ENCODE data around the gene NEAT1. TPM values are rescaled to one million over a fixed set of nuclear protein-coding genes. Genes with fewer than 3 reads are reported as not detected.
A peak's percentile ranks its signal among the peaks of the same experiment; 100 is the strongest.

Gene NEAT1
- total and polyA plus RNA-seq, 8 donors, result 295 to 2,770 (median 695) TPM

GRCh38 chr11:65438257-65439151 is 15.9 kb downstream of the NEAT1 start:
- H3K27ac ChIP-seq, result peak overlapping the region in 1 of 4 donors; percentile 39
- DNase-seq (no peak), ATAC-seq (no peak)

GRCh38 chr11:65439331-65440181 is 17.0 kb downstream of the NEAT1 start:
- no peak for FAIRE-seq
- no peak for ATAC-seq
- TF ChIP-seq, protein P1, sequence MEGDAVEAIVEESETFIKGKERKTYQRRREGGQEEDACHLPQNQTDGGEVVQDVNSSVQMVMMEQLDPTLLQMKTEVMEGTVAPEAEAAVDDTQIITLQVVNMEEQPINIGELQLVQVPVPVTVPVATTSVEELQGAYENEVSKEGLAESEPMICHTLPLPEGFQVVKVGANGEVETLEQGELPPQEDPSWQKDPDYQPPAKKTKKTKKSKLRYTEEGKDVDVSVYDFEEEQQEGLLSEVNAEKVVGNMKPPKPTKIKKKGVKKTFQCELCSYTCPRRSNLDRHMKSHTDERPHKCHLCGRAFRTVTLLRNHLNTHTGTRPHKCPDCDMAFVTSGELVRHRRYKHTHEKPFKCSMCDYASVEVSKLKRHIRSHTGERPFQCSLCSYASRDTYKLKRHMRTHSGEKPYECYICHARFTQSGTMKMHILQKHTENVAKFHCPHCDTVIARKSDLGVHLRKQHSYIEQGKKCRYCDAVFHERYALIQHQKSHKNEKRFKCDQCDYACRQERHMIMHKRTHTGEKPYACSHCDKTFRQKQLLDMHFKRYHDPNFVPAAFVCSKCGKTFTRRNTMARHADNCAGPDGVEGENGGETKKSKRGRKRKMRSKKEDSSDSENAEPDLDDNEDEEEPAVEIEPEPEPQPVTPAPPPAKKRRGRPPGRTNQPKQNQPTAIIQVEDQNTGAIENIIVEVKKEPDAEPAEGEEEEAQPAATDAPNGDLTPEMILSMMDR (IDR thresholded peaks at IDR 0.05), result no peak
- Histone ChIP-seq H3K9me3 (no peaks in the 10 kb centered on the region), H3K27me3 (no peaks in the 10 kb centered on the region), H3K4me3 (no peak overlapping the region), H3K4me1 (peaks cover 23 to 33% (median 32%) of the 10 kb centered on the region in 3 donors), H3K36me3 (peaks cover 3 to 73% (median 36%) of the 10 kb centered on the region in 3 donors), H3K27ac (peak overlapping the region in 2 of 4 donors; percentile 1 to 39)
- WGBS, 2 donors, result 82 to 93% methylated on average over 7 of the region's 7 CpGs
- DNase-seq, result peak in 1 of 6 donors; percentile 21
- intact Hi-C loops (cut with DNase I), result no loop called here

More at GRCh38 chr11:65438257-65439151, 15.9 kb downstream of the NEAT1 start:
- H3K9me3 ChIP-seq, result no peaks in the 10 kb centered on the region
- H3K4me1 ChIP-seq, result peaks cover 24 to 44% (median 39%) of the 10 kb centered on the region in 3 donors
- intact Hi-C loops (cut with DNase I), result no loop called here
- 84 to 88% methylated on average over 9 of the region's 9 CpGs for WGBS, 2 donors
- peaks cover under 1 to 72% (median 30%) of the 10 kb centered on the region in 3 donors for H3K36me3 ChIP-seq
- TF ChIP-seq, protein P1 (IDR thresholded peaks at IDR 0.05), result no peak
- H3K4me3 ChIP-seq, result peak overlapping the region in 1 of 4 donors; percentile 6
- FAIRE-seq, result no peak
- H3K27me3 ChIP-seq, result no peaks in the 10 kb centered on the region

DNA sequence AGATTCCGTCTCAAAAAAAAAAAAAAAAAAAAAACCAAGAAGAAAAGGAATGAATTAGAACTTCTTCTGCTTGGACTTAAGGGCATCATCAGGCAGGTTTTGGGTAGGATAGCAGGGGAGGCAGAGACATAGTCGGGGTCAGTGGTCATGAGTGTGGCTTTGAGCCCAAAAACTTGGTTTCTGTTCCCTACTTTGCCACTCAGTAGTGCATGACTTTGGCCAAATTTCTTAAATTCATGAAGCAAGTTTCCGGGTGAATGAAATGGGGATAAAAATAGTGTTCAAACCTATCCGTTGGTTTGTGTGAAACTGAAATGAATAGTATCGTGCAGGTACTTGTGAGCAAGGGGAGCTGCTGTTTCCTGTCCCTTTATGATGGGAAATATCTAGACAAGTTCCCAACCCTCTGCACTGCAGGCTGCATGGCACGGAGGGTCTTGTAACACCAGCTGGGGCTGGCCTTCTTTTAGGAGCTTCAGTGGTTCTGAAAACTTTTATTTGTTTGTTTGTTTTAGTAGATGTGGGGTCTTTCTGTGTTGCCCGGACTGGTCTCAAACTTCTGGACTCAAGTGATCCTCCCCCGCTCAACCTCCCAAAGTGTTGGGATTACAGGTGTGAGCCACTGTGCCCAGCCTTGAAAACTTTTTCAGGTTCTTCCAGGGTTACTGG is 18.4 kb downstream of the NEAT1 start:
- Histone ChIP-seq H3K4me1 (peaks cover 12 to 33% (median 23%) of the 10 kb centered on the region in 3 donors), H3K36me3 (peaks cover 3 to 66% (median 39%) of the 10 kb centered on the region in 3 donors), H3K4me3 (no peak overlapping the region), H3K27me3 (no peaks in the 10 kb centered on the region), H3K27ac (peak overlapping the region in 1 of 4 donors; percentile 39), H3K9me3 (no peaks in the 10 kb centered on the region)
- TF ChIP-seq, protein P1 (IDR thresholded peaks at IDR 0.05), result no peak
- 77 to 84% methylated on average over 8 of the region's 8 CpGs for WGBS, 2 donors
- DNase-seq, result peak in 1 of 6 donors; percentile 21
- intact Hi-C loops (cut with DNase I), result no loop called here
- ATAC-seq, result peak in 1 of 4 donors; percentile 3
- no peak for FAIRE-seq

GRCh38 chr11:65442842-65443331 is 20.3 kb downstream of the NEAT1 start:
- 73 to 84% methylated on average over 9 of the region's 9 CpGs for WGBS, 2 donors
- TF ChIP-seq, protein P1 (IDR thresholded peaks at IDR 0.05), result no peak
- no peak overlapping the region for H3K4me3 ChIP-seq
- no peaks in the 10 kb centered on the region for H3K9me3 ChIP-seq
- intact Hi-C loops (cut with DNase I), result no loop called here
- H3K27me3 ChIP-seq, result no peaks in the 10 kb centered on the region
- H3K27ac ChIP-seq, result peak overlapping the region in 2 of 4 donors; percentile 23 to 28
- H3K4me1 ChIP-seq, result peaks cover 12 to 25% (median 14%) of the 10 kb centered on the region in 3 donors
- DNase-seq (peak in 1 of 6 donors; percentile 52), FAIRE-seq (no peak), ATAC-seq (no peak)
- H3K36me3 ChIP-seq, result peaks cover 3 to 50% (median 30%) of the 10 kb centered on the region in 3 donors

Data from pancreas (tissue), 10 donors.